NCI-H2227 treated with DMSO at 0.1 percent for 48 hours (cell line): ENCODE data around the gene SLC25A25.
A peak's percentile ranks its signal among the peaks of the same experiment; 100 is the strongest.
"Not testable (repeated sequence)": the region's sequence is repeated elsewhere in the genome, so short reads cannot be mapped to it uniquely, and the experiment has no call there.

Experiments
- DNase-seq: peaks from one replicate; lab custom pipeline; 2025; lab: John Stamatoyannopoulos, UW

The SLC25A25 gene

DNA sequence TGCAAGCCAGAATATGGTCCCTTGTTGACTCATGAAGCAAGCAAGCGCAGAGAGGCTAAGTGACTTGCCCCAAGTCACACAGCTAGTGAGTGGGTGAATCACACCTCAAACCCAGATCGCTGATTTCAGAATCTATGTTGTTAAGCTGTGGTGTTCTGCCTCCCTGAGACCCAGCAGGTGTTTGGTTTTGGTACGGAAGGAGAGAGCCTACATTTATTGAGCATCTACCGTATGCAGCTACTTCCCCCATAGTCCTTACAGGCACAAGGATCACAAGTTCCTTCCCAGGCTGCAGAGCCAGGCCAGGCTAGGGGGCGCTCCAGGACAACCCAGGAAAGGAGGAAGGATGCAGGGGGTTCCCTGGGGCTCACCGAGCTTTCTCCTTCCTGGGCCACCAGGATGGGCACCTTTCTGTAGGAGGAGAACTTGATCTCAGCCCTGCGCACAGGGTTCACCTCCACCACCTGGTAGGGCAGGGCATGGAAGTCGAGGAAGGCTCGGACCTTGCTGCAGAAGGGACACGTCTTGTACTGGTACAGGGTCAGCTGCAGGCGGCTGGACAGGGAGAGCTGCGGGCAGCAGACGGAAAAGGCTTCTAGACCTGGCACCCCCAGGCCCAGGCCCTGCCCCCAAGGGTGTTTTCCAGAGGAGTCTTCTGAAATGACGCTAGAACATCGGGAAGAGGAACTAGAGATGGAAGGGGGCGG is 57.0 kb downstream of the SLC25A25 start:
- DNase-seq, result no peak

DNA sequence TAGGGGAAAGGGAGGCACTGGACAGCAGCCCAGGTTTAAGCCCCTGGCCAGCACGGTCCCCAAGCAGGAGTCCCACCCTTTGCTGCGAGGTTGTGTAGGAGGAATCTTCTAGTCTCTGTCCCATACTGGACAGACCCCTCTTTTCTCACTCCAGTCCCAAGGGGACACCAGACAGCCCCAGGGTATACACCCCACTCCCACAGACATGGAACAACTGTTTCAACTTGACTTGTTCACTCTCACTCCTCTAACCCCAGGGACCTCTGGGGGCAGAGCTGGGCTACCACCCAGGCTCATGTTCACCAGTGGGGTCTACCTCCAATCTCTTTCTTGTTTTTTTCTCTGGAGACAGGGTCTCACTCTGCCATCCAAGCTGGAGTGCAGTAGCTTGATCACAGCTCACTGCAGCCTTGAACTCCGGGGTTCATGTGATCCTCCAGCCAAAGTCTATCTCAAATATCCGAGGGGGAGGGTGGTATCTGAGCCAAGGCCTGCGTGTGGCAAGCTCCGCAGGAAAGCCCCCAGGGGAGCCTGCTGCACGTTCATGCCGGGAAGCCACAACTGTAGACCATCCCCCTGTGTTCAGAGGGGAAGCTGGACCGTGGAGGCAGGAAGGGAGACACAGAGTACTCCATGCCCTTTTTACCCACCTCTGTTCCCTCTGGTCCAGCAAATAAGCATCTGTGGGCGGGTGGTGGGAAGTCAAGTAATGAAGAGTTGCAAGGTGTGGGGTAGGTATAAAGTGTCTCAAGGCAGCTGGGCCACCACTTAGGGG is 57.7 kb downstream of the SLC25A25 start:
- DNase-seq, result no peak

DNA sequence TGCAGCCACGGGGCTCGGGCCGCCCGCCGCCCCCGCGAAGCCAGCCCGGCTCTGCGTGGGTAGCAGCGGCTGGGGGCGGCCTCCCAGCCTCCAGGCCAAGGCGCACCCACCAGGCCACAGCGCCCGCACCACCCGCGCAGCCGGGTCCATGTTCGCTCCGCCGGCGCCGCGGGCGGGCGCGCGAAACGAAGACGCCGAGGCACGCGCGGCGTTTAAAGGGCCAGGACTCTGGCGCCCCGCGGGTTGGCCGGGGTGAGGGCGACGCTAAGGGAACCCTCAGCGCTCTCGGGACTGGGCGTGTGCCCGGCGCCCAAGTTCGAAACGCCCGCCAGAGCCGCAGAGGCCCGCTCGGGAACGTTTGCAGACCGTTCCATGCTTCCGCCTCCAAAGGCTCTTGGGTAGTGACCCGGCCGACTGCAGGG is 59.5 kb downstream of the SLC25A25 start, which contains the start of gene PTGES2:
Gene PTGES2 (minus strand): TSS at position 162 of the 422 bp plus-strand sequence. CDS start 12 bp downstream, at position 150.
- DNase-seq, result peak; percentile 25

DNA sequence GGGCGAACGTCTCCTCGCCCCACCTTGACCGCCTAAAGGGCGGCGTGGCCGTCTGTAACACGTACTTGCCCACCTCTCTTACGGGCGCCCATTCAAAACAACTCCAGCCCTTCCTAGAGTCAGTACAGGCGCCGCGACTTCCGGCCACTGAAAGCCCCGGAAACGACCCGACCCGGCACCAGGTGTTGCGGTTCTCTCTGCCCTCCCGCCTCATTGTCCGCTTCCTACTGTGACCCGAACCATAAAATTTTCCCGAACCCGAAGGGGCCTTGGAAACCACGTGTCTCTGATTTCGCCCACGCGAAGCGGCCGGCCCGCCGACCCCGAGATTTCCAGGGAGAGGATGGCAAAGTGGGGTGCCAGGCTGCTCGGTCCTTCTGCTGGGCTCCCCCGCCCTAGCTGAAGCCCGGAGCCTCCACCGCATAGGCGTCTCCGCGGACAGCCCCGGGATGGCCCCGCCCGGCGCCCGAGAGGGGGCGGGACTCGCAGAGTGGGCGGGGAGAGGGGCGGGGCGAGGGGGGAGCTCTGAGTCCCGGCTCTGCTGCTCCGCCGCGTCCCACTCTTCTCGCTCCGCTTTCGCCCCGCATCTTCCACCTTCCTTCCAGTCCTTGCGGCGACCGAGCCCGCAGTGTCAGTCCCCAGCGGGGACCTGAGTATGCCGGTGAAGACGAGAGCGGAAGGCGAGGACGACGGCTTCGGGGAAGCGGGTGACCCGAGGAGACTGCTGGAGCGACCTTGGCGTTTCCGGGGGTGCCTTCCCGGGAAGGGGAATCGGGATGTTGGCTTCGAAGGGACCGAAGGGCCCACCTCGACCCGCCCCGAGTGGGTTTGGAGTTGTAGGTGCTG is 60.2 kb downstream of the SLC25A25 start:
- DNase-seq, result peak; percentile 80

DNA sequence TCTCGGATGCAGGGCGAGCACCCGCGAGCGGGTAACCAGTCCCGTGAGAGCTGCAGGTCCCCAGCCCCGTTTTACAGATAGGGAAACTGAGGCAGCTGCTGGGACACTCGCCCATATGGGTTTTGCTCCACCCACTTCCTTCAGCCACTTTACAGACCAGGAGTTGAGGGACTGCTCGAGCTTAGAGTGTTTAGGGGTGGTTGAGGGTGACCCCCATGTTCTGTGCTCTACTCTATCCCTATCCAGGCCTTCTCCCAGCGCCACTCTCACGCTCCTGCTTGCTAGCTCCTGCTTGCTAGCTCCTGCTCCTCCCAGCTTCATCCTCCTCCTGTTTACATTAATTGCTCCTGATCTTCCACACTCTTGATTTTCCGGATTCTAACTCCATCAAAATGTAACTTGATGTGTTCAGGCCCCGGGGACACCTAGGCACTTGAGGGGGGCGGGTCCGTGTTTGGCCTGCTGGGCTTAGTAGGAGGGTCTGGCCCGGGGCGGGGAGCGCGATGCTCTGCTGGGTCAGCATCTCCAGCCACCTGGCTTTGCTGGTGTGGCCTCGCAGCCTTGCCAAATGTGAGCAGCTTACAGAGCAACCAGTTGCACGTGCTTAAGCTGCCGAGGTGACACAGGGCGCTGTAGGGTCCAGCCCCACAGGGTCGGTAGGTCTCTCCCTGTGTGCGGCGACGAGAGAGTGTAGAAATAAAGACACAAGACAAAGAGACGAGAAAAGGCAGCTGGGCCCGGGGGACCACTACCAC is 61.0 kb downstream of the SLC25A25 start:
- DNase-seq, result no peak

DNA sequence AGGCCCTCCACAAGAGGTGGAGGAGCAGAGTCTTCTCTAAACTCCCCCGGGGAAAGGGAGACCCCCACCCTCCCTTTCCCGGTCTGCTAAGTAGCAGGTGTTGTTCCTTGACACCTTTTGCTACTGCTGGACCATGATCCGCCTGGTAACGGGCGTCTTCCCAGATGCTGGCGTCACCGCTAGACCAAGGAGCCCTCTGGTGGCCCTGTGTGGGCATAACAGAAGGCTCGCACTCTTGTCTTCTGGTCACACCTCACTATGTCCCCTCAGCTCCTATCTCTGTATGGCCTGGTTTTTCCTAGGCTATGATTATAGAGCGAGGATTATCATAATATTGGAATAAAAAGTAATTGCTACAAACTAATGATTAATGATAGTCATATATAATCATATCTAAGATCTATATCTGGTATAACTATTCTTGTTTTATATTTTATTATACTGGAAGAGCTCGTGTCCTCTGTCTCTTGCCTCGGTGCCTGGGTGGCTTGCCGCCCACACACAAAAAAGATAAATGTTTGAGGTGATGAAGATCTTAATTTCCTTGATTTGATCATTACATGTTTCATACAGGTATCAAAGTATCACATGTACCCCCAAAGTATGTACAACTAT is 62.1 kb downstream of the SLC25A25 start:
- DNase-seq, result not testable (repeated sequence)

DNA sequence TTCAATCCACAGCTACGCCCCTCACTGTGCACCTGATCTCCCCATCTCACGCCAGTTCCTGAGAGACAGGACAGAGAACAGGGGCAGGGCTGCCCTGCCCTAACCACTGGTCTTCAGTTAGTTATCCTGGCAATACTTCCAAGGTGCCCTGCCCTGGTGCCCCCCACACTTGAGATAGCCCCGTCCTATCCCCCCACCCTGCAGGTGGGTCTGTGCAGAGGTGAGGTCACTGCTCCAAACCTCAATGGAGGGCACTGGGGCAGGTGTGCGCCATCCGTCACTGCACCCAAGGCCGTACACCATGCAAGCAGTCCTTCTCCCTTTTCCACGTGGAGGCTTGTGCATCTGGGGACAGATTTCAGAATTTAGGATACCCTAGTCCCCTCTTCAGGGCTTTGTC is 62.6 kb downstream of the SLC25A25 start:
- not testable (repeated sequence) for DNase-seq

DNA sequence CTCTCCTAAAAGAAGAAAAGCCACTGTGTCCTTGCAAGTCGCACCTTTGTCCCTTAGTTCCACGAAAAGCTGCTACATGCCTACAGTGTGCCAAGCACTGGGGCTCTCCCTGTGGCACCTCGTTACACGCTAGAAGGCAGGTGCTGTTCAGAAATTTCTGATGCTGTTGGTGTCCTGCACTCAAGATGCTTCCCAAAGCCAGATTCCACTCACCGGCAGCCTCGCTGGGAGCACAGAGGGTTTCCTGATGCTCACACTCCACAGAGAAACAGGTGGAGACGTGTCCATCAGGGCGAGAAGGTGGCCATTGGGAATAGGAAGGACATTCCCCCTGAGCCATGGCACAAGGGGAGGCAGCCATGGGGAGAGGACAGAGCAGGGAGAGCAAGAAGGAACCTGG is 63.3 kb downstream of the SLC25A25 start:
- not testable (repeated sequence) for DNase-seq

DNA sequence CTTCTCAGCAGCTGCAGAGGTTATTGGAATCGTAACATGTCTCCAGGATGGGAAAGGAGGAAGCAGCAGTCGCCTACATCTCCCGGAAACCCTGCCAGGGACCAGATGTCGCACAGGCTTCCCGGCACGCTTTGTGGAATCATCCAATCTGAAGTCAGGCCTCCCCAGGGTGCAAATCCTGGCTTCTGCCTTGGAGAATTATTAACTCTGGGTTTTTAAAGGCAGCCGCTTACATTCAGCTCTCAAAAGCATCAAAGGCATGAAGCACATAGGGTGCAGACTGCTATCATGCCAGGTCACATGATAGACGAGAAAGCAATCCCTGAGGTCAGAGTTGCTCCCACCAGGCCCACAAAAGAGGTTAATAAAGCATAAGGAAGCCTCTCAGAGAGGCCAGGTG is 64.1 kb downstream of the SLC25A25 start:
- not testable (repeated sequence) for DNase-seq

DNA sequence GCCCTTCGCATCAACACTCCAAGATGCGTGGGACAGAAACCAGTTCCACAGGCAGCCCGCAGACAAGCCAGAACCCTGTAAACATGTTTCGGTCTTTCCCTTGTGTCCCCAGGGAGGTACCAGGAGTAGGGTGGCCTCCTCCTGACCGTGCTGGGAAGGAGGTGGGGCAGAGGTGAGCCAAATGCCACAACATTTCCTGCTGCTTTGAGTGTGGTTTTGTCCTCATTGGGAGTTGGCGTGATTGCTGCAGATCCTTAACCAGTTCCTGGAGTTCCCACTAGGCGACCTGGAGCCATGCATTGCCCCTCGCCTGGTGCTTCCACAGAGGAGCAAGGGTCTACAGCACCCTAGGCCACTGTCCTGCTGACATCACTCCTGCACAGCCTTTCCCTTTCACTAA is 67.5 kb downstream of the SLC25A25 start:
- not testable (repeated sequence) for DNase-seq

DNA sequence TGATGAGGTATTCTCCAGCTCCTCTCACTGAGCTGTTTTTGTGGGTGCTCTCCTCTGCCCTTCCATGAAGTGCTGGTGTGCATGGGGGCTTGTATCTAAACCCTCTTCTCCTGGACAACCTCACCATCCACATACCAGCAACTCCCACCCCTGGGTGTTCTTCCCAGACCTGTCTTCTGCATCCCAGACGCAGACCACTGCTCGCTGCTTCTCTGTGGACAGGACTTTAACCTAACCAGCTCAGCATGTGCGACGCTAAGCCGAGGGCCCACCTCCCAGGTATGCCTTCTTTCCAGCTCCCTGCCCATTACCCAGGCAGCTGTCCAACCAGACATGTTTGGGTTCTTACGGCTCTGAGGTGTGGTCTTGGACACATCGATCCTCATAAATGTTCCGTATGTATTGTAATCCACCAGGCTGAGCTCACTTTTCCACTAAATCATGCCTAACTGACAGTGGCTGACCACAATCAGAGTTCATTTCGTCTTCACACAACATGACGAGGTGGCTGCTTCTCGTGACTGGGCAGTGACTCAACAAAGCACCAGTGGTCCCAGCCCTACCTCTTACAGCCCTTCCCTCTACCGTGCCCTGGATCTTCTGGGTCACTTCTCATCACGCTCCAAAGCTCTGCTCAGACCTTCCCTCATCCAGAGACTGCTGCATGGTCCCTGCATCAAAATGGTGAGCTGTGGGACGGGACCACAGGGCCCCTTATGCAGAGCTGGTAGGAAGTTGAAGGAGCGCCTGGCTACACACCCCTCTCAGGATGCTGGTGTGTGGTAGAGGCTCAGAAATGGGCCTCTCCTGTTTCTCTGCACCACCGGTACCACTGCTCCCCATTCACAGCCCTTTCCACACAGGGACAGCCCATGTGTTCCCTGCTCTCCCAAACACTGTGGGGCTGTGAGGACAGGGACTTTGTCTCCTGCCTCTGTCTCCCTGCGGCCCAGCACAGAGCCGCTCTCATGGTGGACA is 69.1 kb downstream of the SLC25A25 start:
- DNase-seq, result no peak

DNA sequence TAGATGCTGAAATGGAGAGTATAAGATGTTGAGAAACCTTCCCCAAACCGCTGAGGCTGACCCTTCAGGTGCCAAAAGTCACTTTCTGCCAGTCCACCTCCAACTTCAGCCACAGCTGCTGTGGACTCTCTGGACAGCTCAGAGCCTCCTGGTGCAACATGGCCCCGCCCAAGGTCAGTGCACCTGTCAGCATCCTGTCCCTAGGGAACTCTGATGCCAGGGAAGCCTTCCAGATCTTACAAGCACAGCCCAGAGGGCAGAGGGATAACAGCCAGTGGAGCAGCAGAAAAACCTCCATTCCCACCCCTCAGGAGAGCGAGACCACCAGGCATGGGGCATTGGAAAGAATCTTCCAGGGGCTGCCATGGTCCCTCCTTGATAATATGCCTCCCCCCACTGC is 70.0 kb downstream of the SLC25A25 start:
- DNase-seq, result no peak

DNA sequence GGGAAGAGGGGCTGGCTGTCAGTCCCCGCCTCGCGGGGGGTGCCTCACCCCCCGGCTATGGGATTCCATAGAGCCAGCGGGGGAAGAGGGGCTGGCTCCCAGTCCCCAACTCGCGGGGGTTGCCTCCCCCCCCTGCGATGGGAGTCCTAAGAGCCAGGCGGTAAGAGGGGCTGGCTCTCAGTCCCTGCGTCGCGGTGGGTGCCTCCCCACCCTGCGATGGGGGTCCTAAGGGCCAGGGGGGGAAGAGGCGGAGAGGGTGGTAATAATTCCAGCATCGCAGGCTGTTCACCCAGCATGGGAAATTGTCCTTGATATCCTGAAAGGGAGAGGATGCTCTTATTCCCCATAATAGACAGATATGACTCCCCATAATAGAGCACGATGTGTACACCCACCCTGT is 71.6 kb downstream of the SLC25A25 start:
- DNase-seq, result no peak

DNA sequence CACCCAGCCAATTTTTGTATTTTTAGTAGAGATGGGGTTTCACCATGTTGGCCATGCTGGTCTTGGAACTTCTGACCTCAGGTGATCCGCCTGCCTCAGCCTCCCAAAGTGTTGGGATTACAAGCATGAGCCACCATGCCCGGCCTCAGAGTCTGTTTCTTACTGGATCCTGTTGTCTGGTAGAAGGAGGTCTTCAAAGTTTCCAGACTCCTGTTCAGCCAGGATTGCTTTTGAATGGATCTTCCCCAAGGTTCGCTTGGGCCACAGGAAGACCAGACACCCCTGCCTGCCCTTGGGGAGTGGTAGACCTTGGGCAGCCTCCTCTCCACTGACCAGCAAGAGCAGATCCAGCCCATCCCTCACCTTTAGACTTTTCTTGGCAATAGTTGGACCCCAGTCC is 73.6 kb downstream of the SLC25A25 start:
- no peak for DNase-seq

DNA sequence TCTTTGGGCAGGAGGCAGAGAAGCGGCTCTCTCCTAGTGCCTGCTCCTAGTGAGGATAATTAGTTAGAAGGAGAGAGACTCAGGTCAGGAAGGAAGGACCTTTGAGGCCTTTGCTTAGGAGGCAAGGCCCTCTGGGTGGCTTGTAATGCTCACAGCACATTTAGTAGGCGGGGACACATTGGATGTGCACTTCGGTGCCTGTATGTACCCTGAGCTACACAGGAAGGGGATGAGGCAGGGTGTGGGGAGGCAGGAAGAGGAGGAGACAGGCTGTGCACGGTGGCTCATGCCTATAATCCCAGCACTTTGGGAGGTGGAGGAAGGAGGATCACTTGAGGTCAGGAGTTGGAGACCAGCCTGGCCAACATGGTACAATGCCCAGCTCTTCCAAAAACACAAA is 74.0 kb downstream of the SLC25A25 start:
- no peak for DNase-seq

DNA sequence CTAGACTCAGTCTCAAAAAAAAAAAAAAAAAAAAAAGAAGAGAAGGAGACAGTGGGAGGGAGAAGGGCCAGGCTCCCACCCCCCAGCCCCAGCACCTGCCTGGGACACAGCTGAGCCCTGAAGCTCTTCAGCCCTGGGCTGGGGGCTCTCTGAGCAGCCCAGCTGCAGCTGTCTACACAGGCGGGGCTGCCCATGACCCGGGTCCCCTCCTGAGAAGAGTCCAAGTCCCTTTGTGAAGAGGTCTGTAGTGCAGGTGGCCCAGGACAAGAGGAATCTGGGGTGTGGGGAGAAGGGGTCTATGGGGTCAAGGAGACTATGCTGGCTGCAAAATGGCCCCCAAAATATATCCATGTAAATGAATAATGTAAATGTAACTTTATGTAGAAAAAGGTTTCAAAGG is 74.6 kb downstream of the SLC25A25 start:
- DNase-seq, result no peak

DNA sequence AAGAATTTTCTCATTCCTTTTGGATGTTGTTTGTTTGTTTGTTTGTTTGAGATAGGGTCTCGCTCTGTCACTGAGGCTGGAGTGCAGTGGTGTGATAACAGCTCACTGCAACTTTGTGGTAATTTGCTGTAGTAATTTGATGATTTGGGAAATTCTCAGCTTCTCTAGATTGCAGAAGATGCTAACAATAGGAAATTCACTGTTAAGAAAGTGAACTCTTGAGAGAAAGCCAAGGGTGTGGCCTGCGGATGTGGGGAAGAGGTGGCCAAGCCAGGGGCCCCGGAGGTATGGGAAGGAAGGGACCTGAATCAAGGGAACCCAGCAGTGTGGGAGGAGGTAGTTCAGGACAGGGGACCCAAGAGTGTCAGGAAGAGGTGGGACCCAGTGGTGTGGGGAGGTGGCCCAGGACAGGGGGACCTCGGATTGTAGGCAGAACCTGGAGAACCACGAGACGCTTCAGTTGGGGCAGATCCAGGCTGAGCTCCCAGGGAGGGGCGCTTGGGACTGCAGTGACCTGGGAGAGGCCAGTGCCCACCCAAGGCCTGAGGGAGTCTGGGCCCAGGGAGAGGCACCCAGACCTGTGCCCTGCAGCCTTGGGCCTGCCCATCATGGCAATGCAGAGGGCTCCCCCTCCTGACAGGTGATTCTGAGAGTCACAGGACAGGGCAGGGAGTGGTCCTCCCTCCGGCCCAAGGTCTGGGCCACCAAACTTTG is 75.7 kb downstream of the SLC25A25 start:
- DNase-seq, result no peak

DNA sequence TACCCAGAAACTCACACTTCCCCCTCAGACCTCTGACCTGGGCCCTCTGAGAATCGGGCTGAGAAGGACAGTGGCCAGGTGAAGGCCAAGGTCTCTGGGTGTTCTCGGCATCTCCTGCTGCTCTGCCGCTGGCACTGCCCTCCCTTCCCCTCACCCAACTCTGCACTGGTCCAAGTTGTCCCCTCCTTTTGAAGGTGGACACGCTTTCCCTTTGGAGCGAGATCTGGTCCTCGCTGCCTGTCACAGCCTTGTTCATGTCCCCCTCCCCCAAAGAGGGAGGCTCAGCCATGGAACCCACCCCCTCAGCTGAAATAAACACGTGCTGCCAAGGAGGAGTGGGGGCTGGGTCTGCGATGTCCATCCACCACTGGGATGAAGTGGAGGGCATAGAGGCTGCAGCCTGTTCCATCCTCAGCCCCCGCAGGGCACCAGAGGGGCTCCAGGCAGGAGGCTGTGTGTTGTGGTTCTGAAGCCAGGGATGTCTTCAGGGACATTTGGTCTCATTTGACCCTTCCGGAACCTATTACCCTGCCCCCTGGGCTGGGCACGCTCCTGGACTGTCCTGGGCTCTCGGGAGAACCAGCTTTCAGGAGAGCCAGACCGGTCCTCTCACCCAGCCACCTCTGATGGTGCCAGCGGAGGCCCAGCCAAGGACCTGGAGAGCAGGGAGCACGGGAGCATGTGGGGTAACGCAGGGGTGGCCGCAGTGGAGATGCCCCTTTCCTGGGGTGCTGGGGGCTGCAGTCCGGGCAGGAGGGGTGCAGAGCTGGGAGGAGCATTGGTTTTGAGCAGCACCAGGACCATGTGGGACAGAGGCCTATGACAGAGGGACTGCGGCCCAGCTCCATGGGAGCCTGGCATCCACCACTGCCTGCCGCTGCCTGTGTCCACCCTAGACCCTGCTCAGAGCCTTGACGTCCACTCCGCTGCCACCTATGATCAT is 76.5 kb downstream of the SLC25A25 start:
- DNase-seq, result no peak
